ENCODE data around the gene RIOK1.

DNA sequence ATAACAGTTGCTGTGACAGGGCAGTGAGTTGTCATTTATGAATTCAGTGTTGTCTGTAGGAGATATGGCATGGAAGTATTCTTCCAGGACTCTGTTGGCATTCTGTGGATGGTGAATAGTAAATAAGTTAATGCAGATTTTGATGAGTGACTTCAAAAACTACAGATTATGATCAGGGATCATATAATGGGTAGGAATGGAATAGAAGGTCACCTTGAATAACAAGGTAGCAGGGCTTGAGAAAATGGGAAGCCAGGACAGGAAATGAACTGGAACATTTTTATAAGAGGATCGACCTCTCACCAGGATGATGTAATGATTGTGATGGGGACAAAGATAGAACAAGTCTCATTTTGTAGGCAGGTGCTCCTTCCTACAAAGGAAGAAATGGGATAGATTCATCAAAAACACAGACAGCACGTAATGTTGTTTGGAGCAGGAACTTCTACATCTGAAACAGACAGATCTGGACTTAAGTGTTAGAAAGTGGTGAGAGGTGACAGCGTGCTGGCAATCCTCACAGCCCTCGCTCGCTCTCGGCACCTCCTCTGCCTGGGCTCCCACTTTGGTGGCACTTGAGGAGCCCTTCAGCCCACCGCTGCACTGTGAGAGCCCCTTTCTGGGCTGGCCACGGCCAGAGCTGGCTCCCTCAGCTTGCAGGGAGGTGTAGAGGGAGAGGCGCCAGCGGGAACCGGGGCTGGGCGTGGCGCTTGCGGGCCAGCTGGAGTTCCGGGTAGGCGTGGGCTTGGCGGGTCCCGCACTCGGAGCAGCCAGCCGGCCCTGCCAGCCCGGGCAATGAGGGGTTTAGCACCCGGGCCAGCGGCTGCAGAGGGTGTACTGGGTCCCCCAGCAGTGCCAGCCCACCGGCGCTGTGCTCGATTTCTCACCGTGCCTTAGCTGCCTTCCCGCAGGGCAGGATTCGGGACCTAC lies 45.8 kb upstream of the RIOK1 start:
- TF ChIP-seq KDM4A (IDR thresholded peaks at IDR 0.05; ENCODE audit: low read depth, low read length, severe bottlenecking) (no peak), EZH2 (IDR thresholded peaks at IDR 0.05; ENCODE audit: low read depth, low read length, severe bottlenecking) (no peak), SIRT6 (IDR thresholded peaks at IDR 0.05; ENCODE audit: low read length) (no peak)
- TF ChIP-seq, protein P1, sequence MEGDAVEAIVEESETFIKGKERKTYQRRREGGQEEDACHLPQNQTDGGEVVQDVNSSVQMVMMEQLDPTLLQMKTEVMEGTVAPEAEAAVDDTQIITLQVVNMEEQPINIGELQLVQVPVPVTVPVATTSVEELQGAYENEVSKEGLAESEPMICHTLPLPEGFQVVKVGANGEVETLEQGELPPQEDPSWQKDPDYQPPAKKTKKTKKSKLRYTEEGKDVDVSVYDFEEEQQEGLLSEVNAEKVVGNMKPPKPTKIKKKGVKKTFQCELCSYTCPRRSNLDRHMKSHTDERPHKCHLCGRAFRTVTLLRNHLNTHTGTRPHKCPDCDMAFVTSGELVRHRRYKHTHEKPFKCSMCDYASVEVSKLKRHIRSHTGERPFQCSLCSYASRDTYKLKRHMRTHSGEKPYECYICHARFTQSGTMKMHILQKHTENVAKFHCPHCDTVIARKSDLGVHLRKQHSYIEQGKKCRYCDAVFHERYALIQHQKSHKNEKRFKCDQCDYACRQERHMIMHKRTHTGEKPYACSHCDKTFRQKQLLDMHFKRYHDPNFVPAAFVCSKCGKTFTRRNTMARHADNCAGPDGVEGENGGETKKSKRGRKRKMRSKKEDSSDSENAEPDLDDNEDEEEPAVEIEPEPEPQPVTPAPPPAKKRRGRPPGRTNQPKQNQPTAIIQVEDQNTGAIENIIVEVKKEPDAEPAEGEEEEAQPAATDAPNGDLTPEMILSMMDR (IDR thresholded peaks at IDR 0.05; ENCODE audit: control extremely low read depth in 1 of 3, insufficient read depth in 1 of 3, low read depth in 1 of 3, low read length in 3 of 3): no peak

Data from H1 (cell line).